Stimulated activated CD4-positive, alpha-beta T cell treated with anti-CD3 and anti-CD28 coated beads, Interleukin-1b, Interleukin-23, amount 100 ng/mL, for 1 hour (primary cell): ENCODE measurements around the gene GALP.
"Not testable (repeated sequence)": the region's sequence is repeated elsewhere in the genome, so short reads cannot be mapped to it uniquely, and the experiment has no call there.

Experiments
- DNase-seq, 2 donors: peaks; one replicate each; pipeline ENCODE4 v3.0.0-alpha.2; 2020; ENCODE audit warnings: low read depth in 2 of 2

GALP gene

DNA sequence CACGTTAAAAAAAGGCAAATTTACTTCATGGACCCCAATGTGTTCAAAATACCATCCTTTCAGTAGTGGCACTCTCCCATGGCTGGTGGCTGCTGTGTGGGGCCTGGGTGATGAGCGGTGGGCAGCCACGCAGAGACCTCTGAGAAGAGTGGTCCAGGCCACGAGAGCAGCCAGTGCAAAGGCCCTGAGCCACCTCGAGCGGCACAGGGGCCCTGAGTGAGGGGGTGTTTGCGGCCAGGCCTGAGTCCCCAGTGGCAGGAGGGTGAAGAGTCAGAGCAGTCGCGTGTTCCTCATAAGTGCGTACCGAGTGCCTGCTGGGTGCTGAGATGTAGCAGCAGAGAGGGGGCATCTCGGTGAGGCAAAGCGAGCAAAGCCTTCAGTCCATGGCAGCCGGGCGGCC lies 27.7 kb upstream of the GALP start:
- no peak for DNase-seq

DNA sequence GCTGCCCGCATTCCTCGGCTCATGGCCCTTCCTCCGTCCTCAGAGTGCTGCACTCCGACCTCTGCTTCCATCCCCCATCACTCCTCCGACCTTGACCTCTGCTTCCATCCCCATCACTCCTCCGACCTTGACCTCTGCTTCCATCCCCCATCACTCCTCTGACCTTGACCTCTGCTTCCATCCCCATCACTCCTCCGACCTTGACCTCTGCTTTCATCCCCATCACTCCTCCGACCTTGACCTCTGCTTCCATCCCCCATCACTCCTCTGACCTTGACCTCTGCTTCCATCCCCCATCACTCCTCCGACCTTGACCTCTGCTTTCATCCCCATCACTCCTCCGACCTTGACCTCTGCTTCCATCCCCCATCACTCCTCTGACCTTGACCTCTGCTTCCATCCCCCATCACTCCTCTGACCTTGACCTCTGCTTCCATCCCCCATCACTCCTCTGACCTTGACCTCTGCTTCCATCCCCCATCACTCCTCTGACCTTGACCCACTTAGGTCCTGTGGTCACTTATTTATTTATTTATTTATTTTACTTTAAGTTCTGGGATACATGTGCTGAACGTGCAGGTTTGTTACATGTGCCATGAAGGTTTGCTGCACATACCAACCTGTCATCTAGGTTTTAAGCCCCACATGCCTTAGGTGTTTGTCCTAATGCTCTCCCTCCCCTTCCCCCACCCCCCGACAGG lies 26.7 kb upstream of the GALP start:
- DNase-seq = not testable (repeated sequence)

- no peak for DNase-seq
Observed at GRCh38 chr19:56149656-56150038, 26.2 kb upstream of the GALP start.

DNA sequence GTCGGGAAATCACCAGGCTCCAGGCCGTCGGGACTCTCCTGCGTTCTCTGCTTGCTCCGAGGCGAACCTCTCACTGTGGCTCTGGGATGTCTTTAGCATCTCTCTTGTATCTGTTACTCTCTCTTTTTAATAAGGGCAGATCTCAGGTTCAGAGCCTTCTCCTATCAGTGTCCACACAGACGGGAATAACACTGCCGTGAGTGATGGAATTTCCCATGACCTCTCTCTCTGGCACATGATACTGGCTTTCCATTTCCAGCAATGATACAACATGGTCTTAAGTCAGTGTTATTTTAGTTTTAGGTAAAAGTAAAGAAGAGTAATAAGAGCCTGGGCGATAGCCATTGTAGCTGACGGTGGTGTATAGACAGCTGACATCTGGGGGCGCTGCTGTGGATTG lies 25.4 kb upstream of the GALP start:
- DNase-seq = no peak

DNA sequence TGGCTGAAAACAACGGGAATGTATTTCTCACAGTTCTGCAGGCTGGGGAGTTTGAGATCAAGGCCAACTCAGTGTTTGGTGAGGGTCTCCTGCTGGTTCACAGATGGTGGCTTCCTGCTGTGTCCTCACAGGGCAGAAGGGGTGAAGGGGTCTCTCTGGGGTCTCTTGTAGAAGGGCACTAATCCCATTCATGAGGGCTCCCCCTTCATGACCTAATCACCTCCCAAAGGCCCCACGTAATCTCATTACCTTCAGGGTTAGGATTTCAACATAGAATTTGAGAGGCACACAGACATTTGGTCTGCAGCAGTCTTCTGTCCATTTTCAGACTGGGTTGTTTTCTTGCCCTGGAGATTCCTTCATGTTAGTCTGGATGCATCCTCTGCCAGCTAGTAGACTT lies 23.2 kb upstream of the GALP start:
- DNase-seq = no peak

DNA sequence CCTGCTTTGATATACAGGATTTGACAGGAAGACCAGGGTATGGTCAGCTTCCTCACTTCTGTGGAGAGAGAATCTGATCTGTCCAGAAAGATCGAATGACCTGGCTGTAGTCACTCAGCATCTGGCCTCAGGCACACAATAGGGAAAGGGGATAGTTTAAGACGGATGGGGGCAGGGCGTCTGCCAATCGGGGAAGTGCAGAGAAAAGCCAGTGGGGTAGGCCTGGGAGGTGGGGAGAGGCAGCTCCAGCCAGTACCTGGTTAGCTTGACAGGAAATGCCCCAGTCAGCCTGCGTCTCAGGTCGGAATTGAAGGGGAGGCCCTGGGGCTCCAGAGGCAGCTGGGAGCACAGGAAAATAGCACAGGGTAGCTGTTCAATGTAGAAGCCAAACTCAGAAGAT lies 22.3 kb upstream of the GALP start:
- DNase-seq = no peak

- no peak for DNase-seq
Observed at GRCh38 chr19:56155124-56155687, 20.6 kb upstream of the GALP start.

GRCh38 chr19:56156768-56157167 lies 19.0 kb upstream of the GALP start:
- DNase-seq = no peak

GRCh38 chr19:56158170-56158757 lies 17.5 kb upstream of the GALP start:
- no peak for DNase-seq

DNA sequence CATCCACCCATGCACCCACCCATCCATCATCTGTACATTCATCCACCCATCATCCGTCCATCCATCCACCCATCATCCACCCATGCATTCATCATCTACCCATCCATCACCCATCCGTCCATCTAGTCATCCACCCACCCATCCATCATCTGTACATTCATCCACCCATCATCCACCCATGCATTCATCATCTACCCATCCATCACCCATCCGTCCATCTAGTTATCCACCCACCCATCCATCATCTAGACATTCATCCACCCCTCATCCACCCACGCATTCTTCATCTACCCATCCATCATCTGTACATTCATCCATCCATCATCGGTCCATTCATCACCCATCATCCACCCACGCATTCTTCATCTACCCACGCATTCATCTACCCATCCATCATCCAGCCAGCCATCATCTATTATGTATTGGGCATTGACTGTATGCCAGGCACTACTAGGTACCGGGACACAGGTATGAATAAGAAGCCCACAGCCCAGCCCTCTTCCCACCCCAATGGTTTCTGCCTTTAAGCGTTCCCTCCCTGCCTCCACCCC lies 16.7 kb upstream of the GALP start:
- no peak for DNase-seq

GRCh38 chr19:56159622-56160271 lies 16.1 kb upstream of the GALP start:
- no peak for DNase-seq

GRCh38 chr19:56161534-56161933 lies 14.3 kb upstream of the GALP start:
- no peak for DNase-seq

- DNase-seq = no peak
Observed at GRCh38 chr19:56162258-56162657, 13.6 kb upstream of the GALP start.

DNA sequence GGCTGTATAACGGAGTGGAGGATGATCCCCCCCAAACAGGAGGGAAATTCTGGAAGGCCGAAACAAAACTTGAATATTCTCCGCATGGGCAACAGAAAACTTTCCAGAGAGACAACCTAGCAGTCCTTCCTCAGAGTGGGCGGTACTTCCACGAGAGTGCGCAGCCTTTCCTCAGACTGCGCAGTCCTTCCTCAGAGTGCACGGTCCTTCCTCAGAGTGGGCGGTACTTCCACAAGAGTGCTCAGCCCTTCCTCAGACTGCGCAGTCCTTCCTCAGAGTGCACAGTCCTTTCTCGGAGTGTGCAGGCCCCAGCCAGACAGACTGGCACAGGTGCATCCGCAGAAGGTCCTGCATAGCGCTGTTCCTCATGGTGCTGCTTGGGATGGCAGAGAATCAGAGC lies 12.7 kb upstream of the GALP start:
- no peak for DNase-seq

GRCh38 chr19:56167064-56167578 lies 8.7 kb upstream of the GALP start:
- DNase-seq = no peak

DNA sequence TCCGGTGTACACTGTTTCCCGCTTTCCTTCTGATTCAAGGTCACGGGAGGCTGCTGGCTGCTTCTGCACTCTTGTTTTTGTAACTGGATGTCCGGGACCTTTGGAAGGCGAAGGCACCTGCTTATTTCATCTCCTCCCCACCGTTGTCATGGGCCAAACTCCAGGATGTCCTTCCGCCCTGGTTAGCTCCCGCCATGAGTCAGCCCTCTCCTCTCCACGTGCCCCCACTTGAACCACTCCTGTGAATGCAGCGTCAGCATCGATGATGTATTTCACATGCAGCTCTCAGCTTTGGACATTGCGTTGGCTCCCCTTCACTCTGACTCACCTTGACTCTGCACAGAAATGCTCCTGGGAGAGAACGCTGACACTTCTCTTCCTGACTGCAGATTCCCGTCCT lies 5.5 kb upstream of the GALP start:
- DNase-seq = no peak

GRCh38 chr19:56174086-56174485 lies 1.7 kb upstream of the GALP start:
- no peak for DNase-seq

GRCh38 chr19:56174550-56174949 lies 1.3 kb upstream of the GALP start:
- DNase-seq = no peak

- not testable (repeated sequence) for DNase-seq
Observed at GRCh38 chr19:56176310-56176709, 502 bp downstream of the GALP start.

- DNase-seq = no peak
Observed at GRCh38 chr19:56176881-56177280, 1.1 kb downstream of the GALP start.

DNA sequence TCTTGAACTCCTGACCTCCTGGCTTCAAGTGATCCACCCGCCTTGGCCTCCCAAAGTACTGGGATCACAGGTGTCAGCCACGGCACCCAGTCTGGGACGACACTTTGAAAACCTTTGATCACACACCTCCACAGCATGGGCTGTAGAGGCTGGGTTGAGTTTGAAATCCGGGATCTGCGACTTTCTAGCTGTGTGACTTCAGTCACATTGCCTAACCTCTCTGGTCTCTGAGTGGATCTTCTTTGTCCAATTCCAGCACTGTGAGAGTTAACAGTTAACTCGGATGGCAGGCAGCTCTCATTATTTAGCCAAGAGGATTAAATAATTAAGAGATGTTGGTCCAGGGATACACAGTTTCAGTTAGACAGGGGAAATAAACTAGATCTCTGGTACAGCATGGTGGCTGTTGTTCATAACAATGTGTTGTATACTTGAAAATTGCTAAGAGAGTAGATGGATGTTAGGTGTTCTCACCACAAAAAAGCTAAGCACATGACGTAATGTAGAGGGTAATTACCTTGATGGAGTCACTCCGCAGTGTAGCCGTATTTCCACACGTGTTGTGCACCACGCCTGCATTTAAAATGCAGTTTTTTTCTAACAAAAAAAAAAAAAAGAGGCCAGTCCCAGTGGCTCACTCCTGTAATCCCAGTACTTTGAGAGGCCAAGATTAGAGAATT lies 1.9 kb downstream of the GALP start:
- DNase-seq = no peak

DNA sequence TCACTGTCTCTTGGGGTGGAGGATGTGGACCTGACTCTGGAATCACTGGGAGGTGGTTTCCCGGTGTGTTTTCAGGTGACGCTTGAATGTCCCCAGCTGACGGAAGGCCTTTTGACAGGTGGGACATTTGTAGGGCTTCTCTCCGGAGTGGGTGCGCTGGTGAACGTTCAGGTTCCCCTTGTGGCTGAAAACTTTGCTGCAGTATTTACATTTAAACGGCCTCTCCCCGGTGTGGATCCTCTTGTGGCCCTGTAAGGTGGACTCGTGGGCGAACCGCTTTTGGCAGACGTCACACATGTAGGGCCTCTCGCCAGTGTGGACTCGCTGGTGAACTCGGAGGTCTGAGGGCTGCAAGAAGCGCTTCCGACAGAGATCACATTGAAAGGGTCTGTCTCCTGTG lies 14.0 kb downstream of the GALP start:
- no peak for DNase-seq
